Upper lobe of left lung (tissue), 6 donors: Measurements from ENCODE around the gene DSEL. TPM values are rescaled to one million over a fixed set of nuclear protein-coding genes. Genes with fewer than 3 reads are reported as not detected.

Experiments
- ATAC-seq, 2 donors: fragments of 200-7000 bp; cut with Tn5 transposase; one replicate each; pipeline ENCODE4 v1.9.1; 2022; ENCODE audit warnings: mild to moderate bottlenecking in 2 of 2, moderate library complexity in 2 of 2; ENCODE audit not compliant: low FRiP score in 2 of 2
- DNase-seq, 2 donors: peaks; one replicate each; pipeline ENCODE4 v3.0.0-alpha.2; 2019 to 2020
- H3K27ac ChIP-seq, 4 donors: fragments of 200-600 bp; sonication (generic); one replicate each; pipeline ENCODE4 v1.5.1; 2016 to 2019
- H3K27me3 ChIP-seq, 4 donors: fragments of 200-600 bp; sonication (generic); one replicate each; pipeline ENCODE4 v1.5.1; 2017 to 2019
- H3K36me3 ChIP-seq, 4 donors: fragments of 200-600 bp; sonication (generic); one replicate each; pipeline ENCODE4 v1.5.1; 2016 to 2019
- H3K4me1 ChIP-seq, 4 donors: fragments of 200-600 bp; sonication (generic); one replicate each; pipeline ENCODE4 v1.5.1; 2018 to 2019
- H3K4me3 ChIP-seq, 4 donors: fragments of 200-600 bp; sonication (generic); one replicate each; pipeline ENCODE4 v1.5.1; 2017 to 2019; ENCODE audit warnings: mild to moderate bottlenecking in 2 of 4, moderate library complexity in 1 of 4
- H3K9me3 ChIP-seq, 4 donors: fragments of 200-600 bp; sonication (generic); one replicate each; pipeline ENCODE4 v1.5.1; 2018 to 2019
- EP300 ChIP-seq, 4 donors: sonication (generic); formaldehyde crosslinking; IDR thresholded peaks; one replicate each; pipeline ENCODE4 v1.5.1; 2017; ENCODE audit warnings: antibody characterized with exemption in 4 of 4, control low read depth in 2 of 4
- POLR2A ChIP-seq, 4 donors: fragments of 450-650 bp; IDR thresholded peaks; one replicate each; pipeline ENCODE4 v1.5.1; 2016 to 2017; ENCODE audit warnings: antibody characterized with exemption in 4 of 4, mild to moderate bottlenecking in 2 of 4
- POLR2AphosphoS5 ChIP-seq, 2 donors: sonication (generic); formaldehyde crosslinking; IDR thresholded peaks; one replicate each; pipeline ENCODE4 v1.5.1; 2017; ENCODE audit warnings: antibody characterized with exemption in 2 of 2
- WGBS, 2 donors: methylation state at CpG; one replicate each; pipeline ENCODE4 v1.1.5; 2017 to 2018; 5-methylcytosine and 5-hydroxymethylcytosine counted together
- total RNA-seq, 6 donors: library from RNA; depleted of rRNA in 4 of 6; stranded (reverse); fragments of >200 nt in 4 of 6; gene quantifications; one replicate each; pipeline versions ENCODE4 v1.1.0 to v1.2.1, GENCODE V29; 2016 to 2021
- TF ChIP-seq, protein P1 (sequence below), 6 experiments: fragments of 450-650 bp in 4 of 6; fragments of 200-600 bp in 2 of 6; sonication (generic) in 2 of 6; IDR thresholded peaks; one replicate each; pipeline ENCODE4 v1.5.1; 2016 to 2019; ENCODE audit warnings: antibody characterized with exemption in 6 of 6
- donor health status: DM: no; HTN: no; CAD: no; lungs with moderate emphysema.
- donor health status: DM: no; HTN: yes; CAD: no; lungs with severe emphysema.

The DSEL gene
- total RNA-seq, 6 donors from 2014 or later = 6.5 to 15.0 (median 10.1) TPM

DNA sequence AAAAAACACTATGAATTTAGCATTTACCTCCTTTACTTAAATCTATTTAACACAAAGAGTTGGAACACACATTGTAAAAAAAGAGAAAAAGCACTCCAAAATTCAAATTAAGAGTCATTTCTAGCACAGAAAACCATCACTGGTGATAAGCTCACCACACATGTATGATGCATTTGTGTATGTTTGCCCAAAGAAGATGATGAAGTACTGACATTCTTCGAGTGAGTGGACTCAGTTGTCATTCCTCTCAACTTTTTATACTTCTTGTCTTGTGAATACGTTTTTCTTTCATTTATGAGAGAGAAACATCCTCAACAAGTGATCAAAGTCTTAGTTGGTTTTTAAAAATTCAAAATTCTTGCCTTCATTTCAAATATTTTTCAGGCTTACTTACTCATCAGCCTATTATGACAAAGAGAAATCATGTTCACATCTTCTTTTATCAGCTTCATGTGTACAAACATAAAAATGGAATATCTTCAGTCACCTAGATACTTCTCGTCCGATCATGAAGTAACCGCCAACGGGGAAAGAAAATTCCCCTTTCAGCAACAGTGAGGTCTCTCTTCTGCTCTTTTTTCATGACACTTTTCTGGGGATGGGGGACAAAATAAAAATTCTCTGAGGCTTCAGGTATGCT lies 1.5 kb downstream of the DSEL start:
- Histone ChIP-seq H3K36me3 (no peaks in the 10 kb centered on the region), H3K27ac (no peak overlapping the region), H3K4me1 (peaks cover 8 to 23% (median 16%) of the 10 kb centered on the region in 4 donors), H3K27me3 (no peaks in the 10 kb centered on the region), H3K4me3 (peak overlapping the region in 3 of 4 donors; percentile 80 to 97 (median 91)), H3K9me3 (no peaks in the 10 kb centered on the region)
- no peak for TF ChIP-seq EP300 (IDR thresholded peaks at IDR 0.05)
- 78 to 82% methylated on average over 6 of the region's 6 CpGs for WGBS, 2 donors
- no peak for ATAC-seq
- no peak for DNase-seq

DNA sequence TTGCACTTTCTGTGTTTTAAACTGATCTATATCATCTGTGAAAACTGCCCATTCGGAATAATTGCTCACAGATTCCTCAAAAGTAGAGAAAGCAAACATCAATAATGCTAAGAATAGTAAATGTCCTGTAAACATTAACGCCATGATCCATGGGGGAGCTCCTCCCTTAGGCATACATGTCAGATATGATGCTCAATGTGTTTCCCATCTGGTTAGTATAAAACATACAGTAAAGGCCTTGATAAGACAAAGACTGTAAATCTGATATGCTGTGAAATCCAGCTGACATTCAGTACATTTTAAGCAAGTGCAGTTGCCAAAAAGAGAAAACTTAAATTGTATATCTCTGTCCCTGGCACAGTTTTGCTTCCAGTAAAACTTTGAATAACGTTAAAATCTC lies 2.1 kb downstream of the DSEL start:
- DNase-seq (no peak), ATAC-seq (no peak)
- Histone ChIP-seq H3K27me3 (no peaks in the 10 kb centered on the region), H3K9me3 (no peaks in the 10 kb centered on the region), H3K4me1 (peaks cover 8 to 19% (median 16%) of the 10 kb centered on the region in 4 donors), H3K27ac (no peak overlapping the region), H3K36me3 (no peaks in the 10 kb centered on the region), H3K4me3 (peak overlapping the region in 1 of 4 donors; percentile 91)
- no peak for TF ChIP-seq POLR2AphosphoS5 (IDR thresholded peaks at IDR 0.05)
- TF ChIP-seq, protein P1, sequence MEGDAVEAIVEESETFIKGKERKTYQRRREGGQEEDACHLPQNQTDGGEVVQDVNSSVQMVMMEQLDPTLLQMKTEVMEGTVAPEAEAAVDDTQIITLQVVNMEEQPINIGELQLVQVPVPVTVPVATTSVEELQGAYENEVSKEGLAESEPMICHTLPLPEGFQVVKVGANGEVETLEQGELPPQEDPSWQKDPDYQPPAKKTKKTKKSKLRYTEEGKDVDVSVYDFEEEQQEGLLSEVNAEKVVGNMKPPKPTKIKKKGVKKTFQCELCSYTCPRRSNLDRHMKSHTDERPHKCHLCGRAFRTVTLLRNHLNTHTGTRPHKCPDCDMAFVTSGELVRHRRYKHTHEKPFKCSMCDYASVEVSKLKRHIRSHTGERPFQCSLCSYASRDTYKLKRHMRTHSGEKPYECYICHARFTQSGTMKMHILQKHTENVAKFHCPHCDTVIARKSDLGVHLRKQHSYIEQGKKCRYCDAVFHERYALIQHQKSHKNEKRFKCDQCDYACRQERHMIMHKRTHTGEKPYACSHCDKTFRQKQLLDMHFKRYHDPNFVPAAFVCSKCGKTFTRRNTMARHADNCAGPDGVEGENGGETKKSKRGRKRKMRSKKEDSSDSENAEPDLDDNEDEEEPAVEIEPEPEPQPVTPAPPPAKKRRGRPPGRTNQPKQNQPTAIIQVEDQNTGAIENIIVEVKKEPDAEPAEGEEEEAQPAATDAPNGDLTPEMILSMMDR (IDR thresholded peaks at IDR 0.05) = no peak
- no peak for TF ChIP-seq EP300 (IDR thresholded peaks at IDR 0.05)
- no peak for TF ChIP-seq POLR2A (IDR thresholded peaks at IDR 0.05)
- WGBS, 2 donors = 80 to 92% methylated on average over 3 of the region's 3 CpGs

DNA sequence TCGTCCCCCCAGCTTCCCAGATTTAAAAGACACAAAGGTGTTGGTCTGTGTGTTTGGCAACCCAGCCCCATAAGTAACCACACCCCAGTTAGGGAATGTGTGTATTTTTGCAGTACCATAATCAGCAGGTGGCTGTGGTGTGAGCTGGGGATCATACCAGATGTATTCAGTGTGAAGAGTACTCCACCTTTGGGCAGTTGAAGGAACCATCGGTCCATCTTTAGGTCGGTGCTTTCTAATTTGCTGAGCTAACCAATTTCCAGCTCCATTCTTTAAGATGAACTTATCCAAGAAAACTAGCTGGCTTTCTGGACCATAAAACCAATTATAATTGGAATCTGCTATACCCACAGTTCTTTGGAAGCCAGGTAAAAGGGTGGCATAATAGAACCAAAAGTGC lies 3.2 kb downstream of the DSEL start:
- Histone ChIP-seq H3K4me3 (no peak overlapping the region), H3K4me1 (peaks cover 8 to 19% (median 13%) of the 10 kb centered on the region in 4 donors), H3K27me3 (no peaks in the 10 kb centered on the region), H3K36me3 (no peaks in the 10 kb centered on the region), H3K9me3 (no peaks in the 10 kb centered on the region), H3K27ac (no peak overlapping the region)
- 90 to 100% methylated on average over 3 of the region's 3 CpGs for WGBS, 2 donors
- TF ChIP-seq POLR2A (IDR thresholded peaks at IDR 0.05) (no peak), EP300 (IDR thresholded peaks at IDR 0.05) (no peak), POLR2AphosphoS5 (IDR thresholded peaks at IDR 0.05) (no peak)
- TF ChIP-seq, protein P1 (IDR thresholded peaks at IDR 0.05) = no peak
- no peak for DNase-seq
- ATAC-seq = no peak

DNA sequence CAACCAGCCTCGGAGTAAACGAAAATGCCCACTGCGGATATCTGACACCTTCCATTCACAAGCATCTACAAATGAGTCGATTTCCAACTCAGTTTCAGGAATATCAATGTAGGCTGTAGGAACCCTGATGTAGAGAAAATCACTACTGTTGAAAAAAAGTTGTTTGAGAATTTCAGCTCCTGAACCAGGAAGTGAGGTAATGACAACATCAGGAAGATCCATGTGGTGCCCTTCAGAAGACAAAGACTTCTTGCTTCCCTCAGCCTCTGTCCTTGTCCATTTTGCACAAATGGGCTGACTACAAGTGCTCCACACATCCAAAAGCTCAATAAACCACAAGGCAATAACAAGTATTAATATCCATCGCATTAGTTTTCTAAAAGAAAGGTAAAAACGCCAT lies 4.7 kb downstream of the DSEL start:
- ATAC-seq (no peak), DNase-seq (no peak)
- WGBS, 2 donors = 91 to 96% methylated on average over 6 of the region's 6 CpGs
- no peaks in the 10 kb centered on the region for H3K27me3 ChIP-seq
- no peaks in the 10 kb centered on the region for H3K9me3 ChIP-seq
- no peaks in the 10 kb centered on the region for H3K36me3 ChIP-seq
- H3K4me1 ChIP-seq = peaks cover 0 to 9% (median 0%) of the 10 kb centered on the region in 4 donors
- no peak overlapping the region for H3K27ac ChIP-seq
- H3K4me3 ChIP-seq = no peak overlapping the region
- TF ChIP-seq POLR2A (IDR thresholded peaks at IDR 0.05) (no peak), EP300 (IDR thresholded peaks at IDR 0.05) (no peak), POLR2AphosphoS5 (IDR thresholded peaks at IDR 0.05) (no peak)
- TF ChIP-seq, protein P1 (IDR thresholded peaks at IDR 0.05) = no peak

DNA sequence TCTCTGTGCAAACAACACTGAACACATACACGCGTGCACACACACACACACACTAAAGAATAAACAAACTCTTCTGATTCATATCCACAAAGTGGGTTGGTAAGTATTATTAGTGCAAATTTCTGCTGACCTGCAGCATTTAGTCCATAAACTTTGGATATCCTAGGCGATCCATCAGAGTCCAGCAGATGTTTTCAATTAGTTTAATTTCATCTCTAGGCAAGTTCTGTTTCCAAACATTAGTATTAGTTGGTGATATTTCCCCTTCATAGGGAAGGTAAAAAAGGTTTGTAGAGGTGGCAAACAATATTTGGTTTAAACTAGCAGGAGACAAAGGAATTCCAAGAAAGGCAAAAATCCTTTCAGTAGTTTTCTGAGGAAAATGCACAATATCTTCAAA lies 5.7 kb downstream of the DSEL start:
- no peaks in the 10 kb centered on the region for H3K9me3 ChIP-seq
- H3K4me3 ChIP-seq = no peak overlapping the region
- TF ChIP-seq POLR2AphosphoS5 (IDR thresholded peaks at IDR 0.05) = no peak
- TF ChIP-seq, protein P1 (IDR thresholded peaks at IDR 0.05) = no peak
- TF ChIP-seq POLR2A (IDR thresholded peaks at IDR 0.05) = no peak
- TF ChIP-seq EP300 (IDR thresholded peaks at IDR 0.05) = no peak
- H3K27me3 ChIP-seq = no peaks in the 10 kb centered on the region
- H3K4me1 ChIP-seq = peaks cover 0 to 9% (median 0%) of the 10 kb centered on the region in 4 donors
- DNase-seq (no peak), ATAC-seq (no peak)
- WGBS, 2 donors = 59 to 77% methylated on average over 3 of the region's 3 CpGs
- no peaks in the 10 kb centered on the region for H3K36me3 ChIP-seq
- H3K27ac ChIP-seq = no peak overlapping the region
